MM.1S (cell line): ENCODE data around the gene IL24.

ENCODE experiments used
- CTCF ChIP-seq: fragments of 300-600 bp; sonication (generic); IDR thresholded peaks from 2 replicates; pipeline ENCODE4 v1.5.1; 2016; ENCODE audit warnings: antibody characterized with exemption, low read length, mixed read lengths
- EZH2phosphoT487 ChIP-seq: fragments of 300-600 bp; sonication (generic); IDR thresholded peaks from 2 replicates; pipeline ENCODE4 v1.6.1; 2018; ENCODE audit warnings: antibody characterized with exemption, low read length

- TF ChIP-seq CTCF (no peak), EZH2phosphoT487 (no peak)
These were observed 45.8 kb upstream of the IL24 start for GRCh38 chr1:206851341-206852010.
